ENCODE results near the gene AP2B1.
A peak's percentile ranks its signal among the peaks of the same experiment; 100 is the strongest.
"Not testable (repeated sequence)": the region's sequence is repeated elsewhere in the genome, so short reads cannot be mapped to it uniquely, and the experiment has no call there.

Gene AP2B1

DNA sequence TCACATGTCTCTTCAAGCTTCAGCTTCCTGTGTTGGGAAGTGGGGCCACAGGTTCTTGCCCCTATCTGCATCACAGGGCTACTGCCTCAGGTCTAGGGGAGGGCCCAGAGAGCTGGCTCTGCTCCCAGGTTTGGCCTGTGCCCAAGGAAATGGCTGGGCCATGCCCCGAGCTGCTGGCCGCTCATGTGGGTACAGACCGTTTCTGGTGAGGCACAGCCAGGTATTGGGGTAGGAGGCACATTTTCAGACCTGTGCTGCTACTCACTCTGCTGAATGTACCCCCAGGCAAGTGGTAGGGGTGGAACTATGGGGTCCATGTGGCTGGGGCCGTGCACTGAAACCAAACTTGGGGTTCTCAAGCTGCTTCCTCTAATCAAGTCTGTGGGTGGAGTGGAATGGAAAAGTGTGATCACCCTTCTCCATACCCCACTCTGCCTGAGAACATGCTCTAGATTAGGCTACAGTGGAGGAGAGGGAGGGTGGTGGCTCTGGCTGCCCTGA lies 161.3 kb downstream of the AP2B1 start:
- DNase-seq (ENCODE audit: low read depth in 2 of 2) = no peak

DNA sequence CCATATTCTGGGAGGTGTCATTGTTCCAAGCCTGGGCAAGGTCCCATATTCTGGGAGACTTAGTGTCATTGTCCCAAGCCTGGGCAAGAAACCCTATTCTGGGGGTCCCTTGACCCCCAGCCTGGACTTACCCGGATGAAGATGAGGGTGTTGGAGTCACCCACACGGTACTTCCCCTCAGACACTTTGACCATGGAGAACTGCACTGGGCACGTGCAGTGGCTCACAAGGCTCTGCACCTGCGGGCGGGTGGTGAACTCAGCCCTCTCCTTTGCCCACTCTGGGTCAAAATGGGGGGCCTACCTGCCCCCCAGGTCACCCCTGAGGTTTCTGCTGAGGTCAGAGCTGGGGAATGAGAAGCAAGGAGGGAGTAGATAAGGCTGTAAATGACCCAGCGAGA lies 161.9 kb downstream of the AP2B1 start:
- DNase-seq (ENCODE audit: low read depth in 2 of 2) = no peak

DNA sequence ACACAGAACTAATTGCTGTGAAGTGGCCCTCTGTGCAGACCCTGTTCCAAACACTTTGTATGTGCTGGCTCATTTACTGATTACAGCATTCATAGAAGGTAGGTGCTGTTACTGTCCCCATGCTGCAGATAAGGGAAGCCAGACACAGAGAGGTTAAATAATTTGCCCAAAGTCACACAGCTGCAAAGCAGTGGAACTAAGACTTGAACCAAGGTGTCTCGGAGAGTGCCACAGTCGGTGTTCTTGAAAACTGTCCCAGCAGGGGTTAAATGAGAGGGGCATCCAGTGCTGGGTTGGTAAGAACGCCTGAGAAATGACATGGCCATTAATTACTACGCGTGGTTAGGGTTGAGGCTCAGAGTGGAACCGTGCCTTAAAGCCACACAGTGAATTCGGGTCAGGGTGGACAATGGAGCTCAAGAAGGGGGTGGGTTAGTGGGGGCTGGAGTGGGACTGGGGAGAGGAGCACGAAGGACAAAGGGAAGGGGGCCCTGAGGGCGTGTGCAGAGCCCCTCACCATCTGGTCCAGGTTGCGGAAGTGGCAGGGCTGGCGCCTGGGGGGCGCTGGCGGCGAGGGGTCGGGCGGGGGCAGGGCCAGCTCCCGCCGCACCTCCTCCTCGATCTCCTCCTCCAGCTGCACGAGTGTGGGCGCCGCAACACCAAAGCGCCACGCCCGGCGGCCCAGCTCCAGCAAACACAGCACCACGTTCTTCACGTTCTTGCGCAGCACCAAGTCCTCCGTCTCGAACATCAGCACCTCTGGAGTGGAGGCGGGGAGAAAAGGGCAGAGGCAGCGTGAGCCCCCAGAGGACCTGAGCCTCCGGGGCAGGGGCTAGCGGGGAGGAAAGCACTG lies 162.7 kb downstream of the AP2B1 start:
- DNase-seq (ENCODE audit: low read depth in 2 of 2) = no peak

- DNase-seq (ENCODE audit: low read depth in 2 of 2) = no peak
Observed at GRCh38 chr17:35750526-35751395, 163.6 kb downstream of the AP2B1 start.

DNA sequence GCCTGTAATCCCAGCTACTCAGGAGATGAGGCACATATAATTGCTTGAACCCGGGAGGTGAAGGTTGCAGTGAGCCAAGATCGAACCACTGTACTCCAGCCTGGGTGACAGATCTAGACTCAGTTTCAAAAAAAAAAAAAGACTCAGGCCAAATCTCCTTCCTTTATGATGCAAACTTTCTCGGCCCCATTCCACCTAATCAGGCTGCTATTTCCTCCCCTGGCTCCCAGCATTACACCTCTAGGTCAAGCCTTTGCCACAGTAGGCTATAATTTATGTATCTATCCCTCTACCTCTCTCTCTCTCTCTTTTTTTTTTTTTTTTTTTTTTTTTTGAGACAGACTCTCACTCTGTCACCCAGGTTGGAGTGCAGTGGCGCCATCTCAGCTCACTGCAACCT lies 164.4 kb downstream of the AP2B1 start:
- not testable (repeated sequence) for DNase-seq (ENCODE audit: low read depth in 2 of 2)

DNA sequence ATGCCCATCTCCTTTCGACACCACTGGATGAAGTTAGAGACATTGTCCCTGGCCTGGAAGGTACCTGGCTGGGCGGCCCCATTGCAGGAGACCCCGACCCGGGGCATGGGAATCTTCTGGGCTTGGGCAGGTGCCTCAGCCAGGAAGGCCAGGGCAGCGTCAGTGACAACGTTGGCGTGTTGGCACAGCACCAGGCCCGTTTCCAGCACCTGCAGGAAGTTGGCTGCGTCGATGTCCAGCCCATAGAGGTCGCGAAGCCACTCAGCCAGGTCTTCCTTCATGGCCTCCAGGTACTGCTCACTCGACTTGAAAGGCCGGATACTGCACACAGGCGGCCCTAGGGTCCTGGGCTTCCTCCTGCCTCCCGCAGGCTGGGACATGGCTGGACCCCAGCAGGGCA lies 165.3 kb downstream of the AP2B1 start:
- no peak for DNase-seq (ENCODE audit: low read depth in 2 of 2)

DNA sequence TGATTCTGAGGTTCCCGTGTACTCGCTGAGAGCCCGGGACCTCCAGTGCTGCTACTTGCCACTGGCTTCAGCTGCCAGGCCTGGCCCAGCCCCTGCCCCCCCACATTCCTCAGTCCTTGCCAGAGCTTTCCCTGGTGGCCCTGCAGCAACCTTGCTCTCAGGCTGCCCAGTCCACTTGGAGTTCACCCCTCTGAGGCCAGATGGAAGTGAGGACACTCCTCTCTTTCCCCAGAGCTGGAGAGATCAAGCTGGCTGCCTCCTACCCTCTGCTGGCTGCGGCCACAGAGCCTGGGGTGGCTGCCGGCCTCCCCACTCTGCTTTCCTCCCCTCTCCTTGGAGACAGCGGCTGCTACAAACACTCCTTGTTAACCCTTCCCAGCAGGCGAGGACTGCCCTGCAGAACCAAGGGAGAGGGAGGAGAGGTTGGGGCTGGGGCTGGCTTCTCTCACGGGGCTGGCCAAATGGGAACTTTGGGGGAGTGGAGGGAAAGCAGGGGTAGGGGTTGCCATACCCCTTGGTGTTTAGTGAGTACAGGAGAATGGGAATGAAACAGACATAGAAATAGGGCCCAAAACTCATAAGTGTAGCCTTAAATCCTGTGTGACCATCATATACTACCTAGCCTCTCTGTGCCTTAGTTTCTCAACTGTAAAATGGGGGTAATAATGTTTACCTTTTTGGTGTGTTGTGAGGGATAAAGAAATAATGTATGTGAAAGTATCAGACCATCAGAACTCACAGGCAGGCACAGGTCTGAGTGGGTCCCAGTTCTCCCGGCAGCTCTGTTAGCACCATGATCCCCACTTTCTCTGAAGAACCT lies 166.0 kb downstream of the AP2B1 start, which contains the start of gene GAS2L2:
Gene GAS2L2, minus strand, starts transcription at position 295 of the 820 bp plus-strand sequence. CDS start 389 bp downstream, outside the sequence.
- DNase-seq (ENCODE audit: low read depth in 2 of 2) = no peak

GRCh38 chr17:35757243-35757642 lies 170.1 kb downstream of the AP2B1 start:
- no peak for DNase-seq (ENCODE audit: low read depth in 2 of 2)

GRCh38 chr17:35760587-35760986 lies 173.5 kb downstream of the AP2B1 start, which contains the start of gene C17orf50:
C17orf50 (plus strand) TSS chr17:35760887; CDS start chr17:35760942, 55 bp downstream.
- DNase-seq (ENCODE audit: low read depth in 2 of 2) = no peak

- DNase-seq (ENCODE audit: low read depth in 2 of 2) = no peak
Observed at GRCh38 chr17:35761601-35762000, 174.5 kb downstream of the AP2B1 start.

DNA sequence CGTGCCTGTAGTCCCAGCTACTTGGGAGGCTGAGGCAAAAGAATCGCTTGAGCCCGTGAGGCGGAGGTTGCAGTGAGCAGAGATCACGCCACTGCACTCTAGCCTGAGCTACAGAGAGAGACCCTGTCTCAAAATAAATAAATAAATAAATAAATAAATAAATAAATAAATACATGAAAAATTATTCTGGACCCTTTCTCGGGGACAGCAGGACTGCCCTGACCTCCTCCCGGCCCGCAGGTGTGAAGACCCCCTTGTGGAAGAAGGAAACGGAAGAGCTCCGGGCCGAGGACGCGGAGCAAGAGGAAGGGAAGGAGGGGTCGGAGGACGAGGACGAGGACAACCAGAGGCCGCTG lies 176.6 kb downstream of the AP2B1 start:
- no peak for DNase-seq (ENCODE audit: low read depth in 2 of 2)

- peak in 1 of 2 experiments; percentile 26 for DNase-seq (ENCODE audit: low read depth in 2 of 2)
Observed at GRCh38 chr17:35764123-35764991, 177.2 kb downstream of the AP2B1 start.

DNA sequence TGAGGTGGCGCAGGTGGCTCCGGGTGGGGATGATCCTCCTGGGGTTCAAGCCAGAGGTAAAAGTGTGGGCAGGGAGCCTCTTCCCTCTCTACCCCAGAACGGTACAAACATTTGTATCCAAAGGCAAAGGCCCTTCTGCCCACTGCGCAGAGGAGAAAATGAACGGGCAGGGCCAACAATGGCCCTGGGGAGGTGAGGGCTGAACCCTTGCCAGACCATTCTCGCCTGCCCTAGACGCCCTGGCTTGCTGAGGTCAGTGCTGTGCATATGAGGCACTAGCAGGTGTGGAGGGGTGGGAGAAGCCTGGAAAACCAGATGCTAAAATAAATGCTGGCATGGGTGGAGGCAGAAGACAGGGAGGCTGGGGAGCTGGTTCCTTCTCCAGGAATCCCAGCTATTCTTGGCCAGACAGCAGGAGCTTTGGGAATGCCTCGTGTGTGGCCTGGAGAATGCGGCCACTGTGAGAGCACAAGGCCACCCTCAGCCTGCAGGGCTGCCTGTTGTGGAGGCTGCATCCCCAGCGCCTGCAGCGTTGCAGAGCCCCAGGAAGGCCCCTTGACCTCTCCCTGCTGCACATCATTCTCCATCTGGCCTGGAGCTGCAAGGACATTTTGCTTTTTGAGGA lies 178.1 kb downstream of the AP2B1 start:
- DNase-seq (ENCODE audit: low read depth in 2 of 2) = no peak

GRCh38 chr17:35765756-35766488 lies 178.8 kb downstream of the AP2B1 start:
- DNase-seq (ENCODE audit: low read depth in 2 of 2) = no peak

DNA sequence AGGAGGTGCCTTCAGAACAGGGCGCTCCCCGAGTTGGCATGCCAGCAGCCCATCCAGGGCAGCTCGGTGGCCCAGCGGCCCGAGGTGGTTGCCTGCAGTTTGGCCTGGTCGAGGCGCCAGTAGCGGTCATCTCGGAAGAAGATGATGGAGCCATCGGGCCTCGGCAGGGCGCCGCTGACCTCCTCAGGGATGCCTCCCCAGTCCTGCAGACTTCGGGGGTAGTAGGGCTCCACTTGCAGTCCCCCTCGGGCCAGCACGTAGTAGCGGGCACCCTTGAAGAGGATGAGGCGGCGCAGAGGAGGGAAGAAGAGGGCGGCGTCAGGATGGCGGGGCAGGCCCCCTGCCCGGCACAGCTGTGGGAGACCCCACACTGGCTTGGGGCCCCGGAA lies 179.4 kb downstream of the AP2B1 start:
- DNase-seq (ENCODE audit: low read depth in 2 of 2) = no peak

DNA sequence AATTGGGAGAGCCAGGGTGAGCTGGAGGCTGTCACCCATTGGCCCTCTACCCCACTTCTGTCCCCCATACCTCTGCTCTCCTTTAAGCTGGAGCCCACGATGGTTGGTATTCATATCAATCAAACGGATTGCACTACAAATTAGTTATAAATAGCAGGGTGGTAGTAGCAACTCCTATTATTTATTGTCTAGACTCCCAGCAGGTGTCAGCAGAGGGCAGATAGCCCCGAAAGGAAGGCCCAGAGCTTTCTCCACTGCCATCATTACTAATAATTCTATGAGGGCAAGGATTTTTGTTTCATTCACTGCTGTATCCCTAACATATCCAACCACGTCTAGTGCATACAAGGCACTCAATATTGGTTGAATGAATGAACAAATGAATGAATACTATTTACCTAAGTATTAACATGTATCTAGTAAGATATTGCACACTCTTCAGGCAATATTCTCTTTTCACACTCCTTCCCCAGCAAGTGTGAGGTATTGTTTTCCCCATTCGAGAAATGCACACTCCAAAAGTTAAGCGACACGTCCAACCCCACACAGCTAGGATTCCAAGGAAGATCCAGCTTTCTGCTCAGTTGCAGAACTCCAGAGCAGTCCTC lies 179.9 kb downstream of the AP2B1 start:
- DNase-seq (ENCODE audit: low read depth in 2 of 2) = no peak

- no peak for DNase-seq (ENCODE audit: low read depth in 2 of 2)
Observed at GRCh38 chr17:35768797-35769196, 181.7 kb downstream of the AP2B1 start.

DNA sequence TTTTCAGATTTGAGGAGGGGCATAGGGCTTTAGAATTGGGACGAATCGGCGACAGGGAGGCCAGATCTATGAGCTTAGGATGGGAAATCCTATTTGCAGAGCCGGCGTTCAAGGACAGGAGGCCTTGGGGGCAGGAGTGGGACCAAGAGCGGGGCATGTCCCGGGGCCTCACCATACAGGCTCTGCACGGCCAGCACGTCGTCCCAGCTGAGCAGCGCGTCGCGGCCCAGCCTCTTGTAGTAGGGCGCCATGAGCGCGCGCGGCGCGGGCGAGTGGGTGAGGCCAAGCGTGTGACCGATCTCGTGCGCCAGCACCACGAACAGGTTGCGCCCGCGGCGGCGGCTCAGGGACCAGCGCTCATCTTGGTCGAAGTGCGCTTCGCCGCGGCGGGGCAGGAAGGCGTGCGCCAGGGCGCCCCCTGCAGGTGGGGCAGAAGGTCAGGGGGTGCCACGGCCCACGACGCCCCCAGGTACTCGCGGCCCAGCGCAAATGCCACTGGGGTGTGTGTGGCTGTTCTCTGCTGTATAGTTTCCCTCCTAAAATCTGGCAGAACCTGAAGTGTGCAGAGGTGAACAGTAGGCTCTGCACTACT lies 182.9 kb downstream of the AP2B1 start:
- no peak for DNase-seq (ENCODE audit: low read depth in 2 of 2)

- DNase-seq (ENCODE audit: low read depth in 2 of 2) = no peak
Observed at GRCh38 chr17:35773129-35773528, 186.0 kb downstream of the AP2B1 start.
